GM23338 (cell line): Measurements from ENCODE around the gene OR7A10. TPM values are rescaled to one million over a fixed set of nuclear protein-coding genes. Genes with fewer than 3 reads are reported as not detected.

Source experiments
- ATAC-seq: fragments of 200-7000 bp; cut with Tn5 transposase; 3 replicates; pipeline ENCODE4 v1.9.1; 2020
- DNase-seq: peaks from one replicate; pipeline ENCODE4 v3.0.0-alpha.2; 2015; ENCODE audit warnings: low spot score
- H2AFZ ChIP-seq: fragments of 200-600 bp; sonication (generic); 2 replicates; pipeline ENCODE4 v1.8.0; 2016; ENCODE audit warnings: antibody characterized with exemption, mild to moderate bottlenecking, moderate library complexity
- H3F3A ChIP-seq: fragments of 200-600 bp; sonication (generic); replicated peaks from 2 replicates; pipeline ENCODE4 v1.8.0; 2017; ENCODE audit warnings: antibody characterized with exemption, mixed run types, low read depth
- H3K27ac ChIP-seq: fragments of 200-600 bp; sonication (generic); 2 replicates; pipeline ENCODE4 v1.6.1; 2016; ENCODE audit warnings: low read depth
- H3K27me3 ChIP-seq: fragments of 200-600 bp; sonication (generic); 2 replicates; pipeline ENCODE4 v1.8.0; 2016; ENCODE audit warnings: mild to moderate bottlenecking, mixed run types, moderate library complexity; ENCODE audit not compliant: insufficient read depth
- H3K36me3 ChIP-seq: fragments of 200-600 bp; sonication (generic); 2 replicates; pipeline ENCODE4 v1.8.0; 2016; ENCODE audit warnings: mild to moderate bottlenecking; ENCODE audit not compliant: insufficient read depth
- H3K4me1 ChIP-seq: fragments of 200-600 bp; sonication (generic); 2 replicates; pipeline ENCODE4 v1.8.0; 2016; ENCODE audit warnings: mild to moderate bottlenecking, moderate library complexity; ENCODE audit not compliant: insufficient read depth
- H3K4me2 ChIP-seq: fragments of 200-600 bp; sonication (generic); 2 replicates; pipeline ENCODE4 v1.7.1; 2017; ENCODE audit warnings: mixed run types
- H3K4me3 ChIP-seq: fragments of 200-600 bp; sonication (generic); 2 replicates; pipeline ENCODE4 v1.6.1; 2016; ENCODE audit warnings: mixed run types
- H3K79me2 ChIP-seq: fragments of 200-600 bp; sonication (generic); replicated peaks from 2 replicates; pipeline ENCODE4 v1.8.0; 2017; ENCODE audit warnings: mild to moderate bottlenecking; ENCODE audit not compliant: insufficient read depth
- H3K9me2 ChIP-seq: fragments of 200-600 bp; sonication (generic); 2 replicates; pipeline ENCODE4 v1.8.0; 2017; ENCODE audit not compliant: insufficient read depth
- H4K20me1 ChIP-seq: fragments of 200-600 bp; sonication (generic); replicated peaks from 2 replicates; pipeline ENCODE4 v1.8.0; 2017; ENCODE audit warnings: mild to moderate bottlenecking; ENCODE audit not compliant: insufficient read depth
- H3K27ac Mint-ChIP-seq: 2 replicates; pipeline ENCODE4 v1.8.0; 2020; ENCODE audit warnings: inconsistent platforms, mild to moderate bottlenecking, moderate library complexity, mixed read lengths
- H3K27me3 Mint-ChIP-seq: 3 replicates; pipeline ENCODE4 v1.8.0; 2022; ENCODE audit warnings: low read depth, mild to moderate bottlenecking, moderate library complexity, mixed read lengths, inconsistent platforms; ENCODE audit not compliant: insufficient read depth, poor library complexity
- H3K36me3 Mint-ChIP-seq: 3 replicates; pipeline ENCODE4 v1.8.0; 2021; ENCODE audit warnings: low read depth, mild to moderate bottlenecking, inconsistent platforms, moderate library complexity, mixed read lengths
- H3K4me1 Mint-ChIP-seq: 3 replicates; pipeline ENCODE4 v1.8.0; 2020; ENCODE audit warnings: mild to moderate bottlenecking, inconsistent platforms, mixed read lengths
- H3K4me3 Mint-ChIP-seq: 3 replicates; pipeline ENCODE4 v1.8.0; 2021; ENCODE audit warnings: moderate library complexity, mild to moderate bottlenecking, inconsistent platforms, mixed read lengths
- H3K9me3 Mint-ChIP-seq: 3 replicates; pipeline ENCODE4 v1.8.0; 2020; ENCODE audit warnings: moderate library complexity, mild to moderate bottlenecking, inconsistent platforms, mixed read lengths
- CREB1 ChIP-seq: fragments of 250-450 bp; sonication (Bioruptor Pico); IDR thresholded peaks from 2 replicates; pipeline ENCODE4 v1.5.0; 2020; ENCODE audit warnings: low read depth, mild to moderate bottlenecking, moderate library complexity
- CTCF ChIP-seq, 2 experiments: fragments of 200-600 bp in 1 of 2; sonication (generic) in 1 of 2; conservative IDR thresholded peaks; 2 replicates each; pipeline versions ENCODE4 v1.5.1 to v1.6.1; 2016 to 2017; ENCODE audit warnings: antibody characterized with exemption in 2 of 2, low read depth in 2 of 2, mild to moderate bottlenecking in 2 of 2, moderate library complexity in 1 of 2
- ETS1 ChIP-seq: IDR thresholded peaks from 2 replicates; pipeline ENCODE4 v1.6.1; 2016; ENCODE audit warnings: antibody characterized with exemption
- EZH2 ChIP-seq: fragments of 200-600 bp; sonication (generic); IDR thresholded peaks from one replicate; pipeline ENCODE4 v1.8.0; 2017; ENCODE audit warnings: antibody characterized with exemption, mild to moderate bottlenecking, low read depth; ENCODE audit not compliant: unreplicated experiment
- EZH2phosphoT487 ChIP-seq: fragments of 200-600 bp; sonication (generic); IDR thresholded peaks from one replicate; pipeline ENCODE4 v1.8.1; 2018; ENCODE audit warnings: antibody characterized with exemption; ENCODE audit not compliant: unreplicated experiment
- NANOG ChIP-seq: IDR thresholded peaks from 2 replicates; pipeline ENCODE4 v1.6.1; 2016; ENCODE audit warnings: antibody characterized with exemption, borderline replicate concordance
- POLR2AphosphoS5 ChIP-seq: IDR thresholded peaks from 2 replicates; pipeline ENCODE4 v1.6.1; 2016; ENCODE audit warnings: antibody characterized with exemption, low read depth
- REST ChIP-seq: IDR thresholded peaks from one replicate; pipeline ENCODE4 v1.6.1; 2018; ENCODE audit warnings: antibody characterized with exemption; ENCODE audit not compliant: unreplicated experiment
- STAT1 ChIP-seq: IDR thresholded peaks from one replicate; pipeline ENCODE4 v1.6.1; 2016; ENCODE audit warnings: antibody characterized with exemption; ENCODE audit not compliant: unreplicated experiment
- ZNF114 ChIP-seq: fragments of 250-450 bp; sonication (Bioruptor Pico); IDR thresholded peaks from 2 replicates; pipeline ENCODE4 v1.5.0; 2020; ENCODE audit warnings: mild to moderate bottlenecking, moderate library complexity
- ZNF331 ChIP-seq: fragments of 250-450 bp; sonication (Bioruptor Pico); IDR thresholded peaks from 2 replicates; pipeline ENCODE4 v1.5.0; 2020; ENCODE audit warnings: low read depth, mild to moderate bottlenecking, moderate library complexity
- ZNF462 ChIP-seq: fragments of 250-450 bp; sonication (Bioruptor Pico); IDR thresholded peaks from 2 replicates; pipeline ENCODE4 v1.5.0; 2020; ENCODE audit warnings: mild to moderate bottlenecking, moderate library complexity
- polyA plus RNA-seq: library from polyadenylated mRNA; unstranded; fragments of >200 nt; fragmentation: Nextera tagmentation; extraction: Ambion mirVana; gene quantifications from 2 replicates; pipeline ENCODE4 v1.2.1, GENCODE V29; 2016
- total RNA-seq: library from RNA; depleted of rRNA; stranded (reverse); fragments of >200 nt; shearing (Covaris generic); gene quantifications from 2 replicates; pipeline ENCODE4 v1.2.3, GENCODE V29; 2014

OR7A10 gene
- total and polyA plus RNA-seq, 2 experiments from 2014 or later = not detected

GRCh38 chr19:14890643-14891379, 42.1 kb upstream of the OR7A10 start:
- H3K36me3 Mint-ChIP-seq = peaks cover 3% of the 10 kb centered on the region; the same call in 1 of the 3 replicates
- no peak overlapping the region for H3K4me3 Mint-ChIP-seq
- no peak overlapping the region for H3K4me3 ChIP-seq
- peaks cover 3% of the 10 kb centered on the region for H3K27me3 Mint-ChIP-seq
- no peaks in the 10 kb centered on the region for H4K20me1 ChIP-seq
- ATAC-seq (no peak), DNase-seq (no peak)
- no peak for TF ChIP-seq EZH2phosphoT487
- TF ChIP-seq EZH2 = no peak
- no peak for TF ChIP-seq REST
- no peak for TF ChIP-seq NANOG
- no peak for TF ChIP-seq CTCF (conservative IDR thresholded peaks at IDR 0.05; ENCODE audit: low read depth in 2 of 2)
- TF ChIP-seq POLR2AphosphoS5 = no peak
- TF ChIP-seq ETS1 = no peak
- no peak for TF ChIP-seq CREB1
- no peak for TF ChIP-seq ZNF114 (CRISPR knock-in tag)
- TF ChIP-seq STAT1 = no peak
- TF ChIP-seq ZNF331 (CRISPR knock-in tag) = no peak
- TF ChIP-seq ZNF462 = no peak
- no peaks in the 10 kb centered on the region for H3K79me2 ChIP-seq
- peaks cover 86% of the 10 kb centered on the region for H3K9me3 Mint-ChIP-seq
- no peak overlapping the region for H3K4me2 ChIP-seq
- no peaks in the 10 kb centered on the region for H3K27me3 ChIP-seq
- H3K4me1 ChIP-seq = no peaks in the 10 kb centered on the region
- no peaks in the 10 kb centered on the region for H3F3A ChIP-seq
- no peak overlapping the region for H3K27ac ChIP-seq
- H3K27ac Mint-ChIP-seq = no peak overlapping the region
- H3K36me3 ChIP-seq = no peaks in the 10 kb centered on the region
- H3K4me1 Mint-ChIP-seq = no peaks in the 10 kb centered on the region
- no peak overlapping the region for H2AFZ ChIP-seq
- H3K9me2 ChIP-seq = no peaks in the 10 kb centered on the region
